A673 (cell line): ENCODE data around the gene FAHD2B. TPM values are rescaled to one million over a fixed set of nuclear protein-coding genes. Genes with fewer than 3 reads are reported as not detected.
"Not testable (repeated sequence)": the region's sequence is repeated elsewhere in the genome, so short reads cannot be mapped to it uniquely, and the experiment has no call there.

Experiments
- BruUV-seq: library from RNA; stranded (reverse); fragments of 400-500 nt; replicated peaks from 2 replicates; lab custom pipeline; 2021; lab: Mats Ljungman, UMichigan
- CTCF ChIA-PET: fragments of 300-600 bp; sonication (Branson Sonifier 250); formaldehyde crosslinking; loops from one replicate; lab custom pipeline; 2022; ENCODE audit warnings: antibody characterized with exemption; lab: Charles Lee
- POLR2A ChIA-PET: fragments of 300-600 bp; sonication (Branson Sonifier 250); formaldehyde crosslinking; loops from one replicate; lab custom pipeline; 2022; ENCODE audit warnings: antibody characterized with exemption; ENCODE audit not compliant: low non-redundant PET; lab: Charles Lee
- DNase-seq: peaks from one replicate; pipeline ENCODE4 v3.0.0-alpha.2; 2015; ENCODE audit warnings: low spot score
- H3K27ac ChIP-seq: fragments of 200-600 bp; sonication (generic); 2 replicates; pipeline ENCODE4 v1.5.1; 2016; ENCODE audit warnings: mixed run types, low read depth, mild to moderate bottlenecking, mixed read lengths, antibody characterized with exemption, low read length; ENCODE audit not compliant: poor library complexity, severe bottlenecking
- H3K27me3 ChIP-seq: fragments of 200-600 bp; sonication (generic); replicated peaks from 2 replicates; pipeline ENCODE4 v1.6.1; 2017; ENCODE audit warnings: mixed run types, low read depth, mild to moderate bottlenecking, mixed read lengths, antibody characterized with exemption, low read length; ENCODE audit not compliant: insufficient read depth, poor library complexity
- H3K36me3 ChIP-seq: fragments of 200-600 bp; sonication (generic); 2 replicates; pipeline ENCODE4 v1.6.1; 2016; ENCODE audit warnings: mixed run types, mild to moderate bottlenecking, mixed read lengths, antibody characterized with exemption, low read length; ENCODE audit not compliant: insufficient read depth, poor library complexity, severe bottlenecking
- H3K4me1 ChIP-seq: fragments of 200-600 bp; sonication (generic); 2 replicates; pipeline ENCODE4 v1.6.1; 2017; ENCODE audit warnings: mixed run types, mild to moderate bottlenecking, mixed read lengths, antibody characterized with exemption, low read length; ENCODE audit not compliant: insufficient read depth, poor library complexity, severe bottlenecking
- H3K4me3 ChIP-seq: fragments of 200-600 bp; sonication (generic); 2 replicates; pipeline ENCODE4 v1.5.1; 2016; ENCODE audit warnings: low read depth, mixed run types, mild to moderate bottlenecking, mixed read lengths, low read length; ENCODE audit not compliant: poor library complexity, severe bottlenecking
- H3K9me3 ChIP-seq: fragments of 200-600 bp; sonication (generic); 2 replicates; pipeline ENCODE4 v1.6.1; 2016; ENCODE audit warnings: mixed run types, low read depth, mild to moderate bottlenecking, mixed read lengths, antibody characterized with exemption, low read length; ENCODE audit not compliant: poor library complexity, severe bottlenecking
- CTCF ChIP-seq: fragments of 300-800, 200-600 bp; sonication (generic); conservative IDR thresholded peaks from 2 replicates; pipeline ENCODE4 v1.5.1; 2017; ENCODE audit warnings: low read depth, mild to moderate bottlenecking, antibody characterized with exemption, low read length, moderate library complexity, mixed read lengths
- EZH2 ChIP-seq: fragments of 200-600 bp; sonication (generic); IDR thresholded peaks from 2 replicates; pipeline ENCODE4 v1.6.1; 2017; ENCODE audit warnings: borderline replicate concordance, low read depth, mild to moderate bottlenecking, mixed read lengths, antibody characterized with exemption, low read length; ENCODE audit not compliant: poor library complexity, severe bottlenecking
- intact Hi-C: fragments of 100-400 bp; cut with micrococcal nuclease; formaldehyde crosslinking; loops from one replicate; pipeline ENCODE4 v1.10.0; 2022; ENCODE audit not compliant: unreplicated experiment
- total RNA-seq: library from RNA; stranded (reverse); gene quantifications from 2 replicates; pipeline ENCODE4 v1.2.3, GENCODE V29; 2021

FAHD2B gene
- total RNA-seq, 1 experiment from 2014 or later = 6.3 TPM

DNA sequence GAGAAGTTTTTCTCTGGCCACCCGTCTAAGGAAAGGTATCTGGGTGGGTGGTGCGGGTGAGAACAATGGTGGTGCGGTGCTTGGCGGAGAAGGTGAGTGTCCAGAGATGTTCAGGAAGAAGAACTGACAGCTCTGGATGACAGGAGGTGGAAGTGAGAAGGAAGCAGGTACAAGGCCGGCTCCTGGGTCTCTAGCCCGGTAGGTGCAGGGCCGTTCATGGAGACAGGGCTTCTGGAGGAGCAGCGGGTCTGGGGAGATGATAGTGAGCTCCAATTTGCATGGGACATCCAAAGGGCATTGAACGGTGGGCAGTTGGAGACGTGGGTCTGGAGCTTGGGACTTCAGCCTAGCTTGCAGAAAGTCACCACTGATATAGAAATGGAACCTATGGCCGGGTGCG, 979 bp upstream of the FAHD2B start:
- peak overlapping the region; percentile 32 for H3K4me3 ChIP-seq
- no peaks in the 10 kb centered on the region for H3K9me3 ChIP-seq
- ChIA-PET CTCF (no interaction called here), POLR2A (no interaction called here)
- H3K27me3 ChIP-seq = peaks cover 5% of the 10 kb centered on the region
- no peaks in the 10 kb centered on the region for H3K4me1 ChIP-seq
- no peak overlapping the region for H3K27ac ChIP-seq
- no TSS peak for BruUV-seq
- intact Hi-C loops = no loop called here
- DNase-seq = no peak
- TF ChIP-seq EZH2 (no peak), CTCF (no peak)
- H3K36me3 ChIP-seq = no peaks in the 10 kb centered on the region

- POLR2A ChIA-PET, H3K4me1 ChIP-seq, CTCF ChIA-PET, H3K9me3 ChIP-seq, H3K27me3 ChIP-seq, H3K27ac ChIP-seq, DNase-seq, BruUV-seq, H3K36me3 ChIP-seq, intact Hi-C loops: not testable (repeated sequence)
- peak overlapping the region; percentile 32 for H3K4me3 ChIP-seq
These were observed 505 bp downstream of the FAHD2B start for GRCh38 chr2:97093983-97094771.

DNA sequence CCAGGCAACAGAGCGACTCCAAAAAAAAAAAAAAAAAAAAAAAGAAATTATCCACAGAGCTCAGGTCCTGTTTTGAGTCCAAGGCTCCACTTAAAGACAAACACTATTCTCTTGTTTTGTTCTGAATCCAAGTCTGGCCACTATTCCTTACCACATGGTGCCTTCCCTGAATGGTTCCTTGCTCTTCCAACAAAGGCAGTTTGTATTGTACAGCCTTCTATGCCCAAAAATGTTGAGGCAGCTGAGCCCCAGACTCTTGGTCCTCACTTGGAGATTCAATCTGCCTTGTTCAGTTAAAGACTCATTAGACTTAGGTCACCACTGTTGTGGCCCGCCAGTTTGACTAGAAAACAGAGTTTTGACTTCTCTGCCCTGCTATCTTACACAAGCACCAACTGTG, 1.7 kb downstream of the FAHD2B start:
- H3K36me3 ChIP-seq, BruUV-seq, intact Hi-C loops, H3K4me3 ChIP-seq, POLR2A ChIA-PET, DNase-seq, H3K4me1 ChIP-seq, H3K27me3 ChIP-seq, H3K9me3 ChIP-seq, H3K27ac ChIP-seq, CTCF ChIA-PET: not testable (repeated sequence)

GRCh38 chr2:97088706-97089105, 6.0 kb downstream of the FAHD2B start:
- POLR2A ChIA-PET, H3K4me1 ChIP-seq, BruUV-seq, H3K27me3 ChIP-seq, intact Hi-C loops, H3K27ac ChIP-seq, CTCF ChIA-PET, H3K9me3 ChIP-seq, H3K36me3 ChIP-seq, DNase-seq, H3K4me3 ChIP-seq: not testable (repeated sequence)

DNA sequence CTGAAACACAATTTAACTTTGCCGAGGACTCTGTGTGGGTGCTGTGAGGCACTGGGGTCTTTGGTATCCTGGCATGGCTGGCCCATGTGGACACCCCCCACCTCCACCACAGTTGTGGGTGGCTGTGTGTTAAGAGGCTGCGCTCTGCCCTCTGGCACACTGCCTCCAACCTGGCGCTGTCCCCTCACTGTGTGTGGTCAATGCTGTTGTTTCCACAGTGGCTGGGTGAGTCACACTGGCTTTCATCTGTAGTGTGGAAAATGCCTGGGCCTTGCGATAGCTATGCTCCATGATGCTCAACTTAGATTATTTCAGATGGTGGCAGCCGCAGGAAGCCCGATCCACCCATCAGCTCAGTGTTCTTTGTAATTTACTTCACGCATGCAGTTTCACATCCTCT, 9.6 kb downstream of the FAHD2B start:
- H3K9me3 ChIP-seq, H3K4me1 ChIP-seq, H3K27ac ChIP-seq, CTCF ChIA-PET, intact Hi-C loops, POLR2A ChIA-PET, DNase-seq, BruUV-seq, H3K27me3 ChIP-seq, H3K36me3 ChIP-seq, H3K4me3 ChIP-seq: not testable (repeated sequence)

DNA sequence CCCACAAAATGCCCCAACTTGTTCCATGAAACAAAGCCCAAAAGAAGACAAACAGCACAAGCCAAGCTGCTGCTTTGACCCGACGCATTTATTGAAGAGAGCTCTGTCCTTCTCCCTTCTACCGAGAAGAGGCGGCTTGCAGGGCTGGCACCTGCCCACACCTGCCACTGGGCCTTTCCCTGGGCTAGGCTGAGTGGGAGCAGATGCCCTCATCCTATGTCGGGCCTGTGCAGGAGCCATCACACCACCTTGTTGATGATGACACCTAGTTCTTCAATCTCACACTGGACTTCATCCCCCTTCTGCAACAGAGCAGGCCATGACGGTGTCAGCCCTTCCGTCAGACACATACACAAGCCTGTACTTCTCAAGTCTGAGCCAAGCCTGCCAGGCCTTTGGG, 11.2 kb downstream of the FAHD2B start:
- intact Hi-C loops, DNase-seq, H3K27me3 ChIP-seq, BruUV-seq, H3K9me3 ChIP-seq, H3K27ac ChIP-seq, CTCF ChIA-PET, H3K4me1 ChIP-seq, POLR2A ChIA-PET, H3K36me3 ChIP-seq, H3K4me3 ChIP-seq: not testable (repeated sequence)

DNA sequence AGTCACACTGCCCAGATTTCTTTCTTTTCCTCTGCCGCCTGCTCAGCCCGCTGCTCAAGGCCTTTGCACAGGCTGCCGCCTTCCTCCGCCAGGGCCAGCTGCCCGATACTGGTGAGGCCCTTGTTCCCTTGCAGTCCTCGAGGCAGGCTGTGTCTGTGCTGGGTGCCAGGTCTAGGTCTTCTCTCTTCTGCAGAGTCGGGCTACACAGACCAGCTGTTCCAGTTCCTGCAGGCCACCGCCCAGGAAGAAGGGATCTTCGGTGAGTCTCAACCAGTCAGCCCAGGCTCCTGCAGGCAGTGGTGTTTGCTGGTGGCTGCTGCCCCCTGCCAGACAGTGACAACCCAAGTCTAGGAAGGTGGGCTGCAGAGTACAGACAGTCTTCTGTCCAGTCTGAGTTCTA, 12.5 kb downstream of the FAHD2B start:
- DNase-seq, H3K27me3 ChIP-seq, intact Hi-C loops, H3K9me3 ChIP-seq, H3K27ac ChIP-seq, H3K4me3 ChIP-seq, POLR2A ChIA-PET, H3K4me1 ChIP-seq, CTCF ChIA-PET, H3K36me3 ChIP-seq, BruUV-seq: not testable (repeated sequence)
